Panc1 (cell line): ENCODE results near the gene GUSB.

Source experiments
- CTCF ChIP-seq: fragments of 450-650 bp; IDR thresholded peaks from 2 replicates; pipeline ENCODE4 v1.5.1; 2017; ENCODE audit warnings: mild to moderate bottlenecking
- POLR2AphosphoS5 ChIP-seq: IDR thresholded peaks from 2 replicates; pipeline ENCODE4 v1.6.1; 2012; ENCODE audit warnings: mild to moderate bottlenecking, low read depth, low read length, moderate library complexity
- REST ChIP-seq, 2 experiments: IDR thresholded peaks; 2 replicates each; pipeline ENCODE4 v1.6.1; 2011 to 2012; ENCODE audit warnings: low read depth in 2 of 2, control low read depth in 1 of 2, low read length in 1 of 2, mild to moderate bottlenecking in 1 of 2, moderate library complexity in 1 of 2; ENCODE audit not compliant: insufficient read depth in 1 of 2
- SIN3A ChIP-seq: IDR thresholded peaks from 2 replicates; pipeline ENCODE4 v1.6.1; 2012; ENCODE audit warnings: low read depth, mild to moderate bottlenecking, low read length, moderate library complexity, borderline replicate concordance; ENCODE audit not compliant: insufficient read depth
- TCF7L2 ChIP-seq: IDR thresholded peaks from 2 replicates; pipeline ENCODE4 v1.6.1; 2011; ENCODE audit warnings: mild to moderate bottlenecking, low read depth, low read length, inconsistent platforms

- TF ChIP-seq CTCF = no peak
- TF ChIP-seq POLR2AphosphoS5 = no peak
- no peak for TF ChIP-seq SIN3A
- no peak for TF ChIP-seq REST (IDR thresholded peaks at IDR 0.05; ENCODE audit: insufficient read depth in 1 of 2, low read depth in 2 of 2, low read length in 1 of 2)
- TF ChIP-seq TCF7L2 = no peak
Measured at GRCh38 chr7:65924193-65924592, 57.8 kb downstream of the GUSB start.
